WTC11 (cell line): Measurements from ENCODE around the gene NR2F6. TPM values are rescaled to one million over a fixed set of nuclear protein-coding genes. Genes with fewer than 3 reads are reported as not detected.

ENCODE experiments used
- ATAC-seq: fragments of 200-7000 bp; cut with Tn5 transposase; 2 replicates; pipeline ENCODE4 v1.10.0; 2021; ENCODE audit warnings: mild to moderate bottlenecking, moderate library complexity
- CTCF ChIA-PET: fragments of 300-600 bp; sonication (Branson Sonifier 250); formaldehyde crosslinking; loops from one replicate; lab custom pipeline; 2021; ENCODE audit warnings: antibody characterized with exemption; lab: Charles Lee
- POLR2A ChIA-PET: fragments of 350-600 bp; sonication (Branson Sonifier 250); formaldehyde crosslinking; loops from one replicate; lab custom pipeline; 2021; ENCODE audit warnings: antibody characterized with exemption; lab: Charles Lee
- DNase-seq: peaks from one replicate; pipeline ENCODE4 v3.0.0; 2021; ENCODE audit warnings: low spot score
- H3K27ac Mint-ChIP-seq: 2 replicates; pipeline ENCODE4 v1.8.0; 2021; ENCODE audit warnings: mixed read lengths
- H3K27me3 Mint-ChIP-seq: 2 replicates; pipeline ENCODE4 v1.8.0; 2021; ENCODE audit warnings: low read depth, mild to moderate bottlenecking, moderate library complexity, mixed read lengths
- H3K36me3 Mint-ChIP-seq: 2 replicates; pipeline ENCODE4 v1.8.0; 2021; ENCODE audit warnings: mixed read lengths
- H3K4me1 Mint-ChIP-seq: 2 replicates; pipeline ENCODE4 v1.8.0; 2022; ENCODE audit warnings: mixed read lengths
- H3K4me3 Mint-ChIP-seq: 2 replicates; pipeline ENCODE4 v1.8.0; 2021; ENCODE audit warnings: mild to moderate bottlenecking, moderate library complexity, mixed read lengths
- H3K9me3 Mint-ChIP-seq: 2 replicates; pipeline ENCODE4 v1.8.0; 2021; ENCODE audit warnings: mixed read lengths
- ATF1 ChIP-seq: sonication (generic); formaldehyde crosslinking; IDR thresholded peaks from 2 replicates; pipeline ENCODE4 v1.8.1; 2023; ENCODE audit warnings: mild to moderate bottlenecking, moderate library complexity, missing genetic modification reagents
- ATF2 ChIP-seq: sonication (generic); formaldehyde crosslinking; IDR thresholded peaks from 2 replicates; pipeline ENCODE4 v1.8.1; 2022; ENCODE audit warnings: low read depth, missing genetic modification reagents, borderline replicate concordance
- ATF6 ChIP-seq: sonication (generic); formaldehyde crosslinking; IDR thresholded peaks from 2 replicates; pipeline ENCODE4 v1.8.1; 2023; ENCODE audit warnings: mild to moderate bottlenecking, missing genetic modification reagents
- E2F5 ChIP-seq: sonication (generic); formaldehyde crosslinking; IDR thresholded peaks from 2 replicates; pipeline ENCODE4 v1.8.1; 2022; ENCODE audit warnings: mild to moderate bottlenecking, moderate library complexity, missing genetic modification reagents
- ELF4 ChIP-seq: sonication (generic); formaldehyde crosslinking; IDR thresholded peaks from 2 replicates; pipeline ENCODE4 v1.8.1; 2022; ENCODE audit warnings: low read depth, mild to moderate bottlenecking, moderate library complexity, missing genetic modification reagents
- EMX1 ChIP-seq: fragments of 250-450 bp; sonication (Bioruptor Pico); IDR thresholded peaks from 2 replicates; pipeline ENCODE4 v1.8.0; 2021; ENCODE audit warnings: mild to moderate bottlenecking
- ERG ChIP-seq: fragments of 250-450 bp; sonication (Bioruptor Pico); IDR thresholded peaks from 2 replicates; pipeline ENCODE4 v1.8.0; 2021; ENCODE audit warnings: mild to moderate bottlenecking
- ETV6 ChIP-seq: sonication (generic); formaldehyde crosslinking; IDR thresholded peaks from 2 replicates; pipeline ENCODE4 v1.8.1; 2022; ENCODE audit warnings: mild to moderate bottlenecking, missing genetic modification reagents
- GRHL2 ChIP-seq: fragments of 250-450 bp; sonication (Bioruptor Pico); IDR thresholded peaks from 2 replicates; pipeline ENCODE4 v1.8.0; 2022; ENCODE audit warnings: mild to moderate bottlenecking, moderate library complexity; ENCODE audit not compliant: insufficient replicate concordance, severe bottlenecking
- IRF2 ChIP-seq: sonication (generic); formaldehyde crosslinking; IDR thresholded peaks from 2 replicates; pipeline ENCODE4 v1.8.0; 2022; ENCODE audit warnings: low read depth, missing genetic modification reagents, borderline replicate concordance
- JUN ChIP-seq: sonication (generic); formaldehyde crosslinking; IDR thresholded peaks from 2 replicates; pipeline ENCODE4 v1.8.0; 2023; ENCODE audit warnings: mild to moderate bottlenecking, missing genetic modification reagents
- MYBL2 ChIP-seq: sonication (generic); formaldehyde crosslinking; IDR thresholded peaks from 2 replicates; pipeline ENCODE4 v1.8.1; 2023; ENCODE audit warnings: mild to moderate bottlenecking, moderate library complexity, missing genetic modification reagents
- NR1H2 ChIP-seq: sonication (generic); formaldehyde crosslinking; IDR thresholded peaks from 2 replicates; pipeline ENCODE4 v1.9.0; 2021; ENCODE audit warnings: mild to moderate bottlenecking, moderate library complexity, missing genetic modification reagents
- NR2C2 ChIP-seq: sonication (generic); formaldehyde crosslinking; IDR thresholded peaks from 2 replicates; pipeline ENCODE4 v1.8.0; 2022; ENCODE audit warnings: mild to moderate bottlenecking, missing genetic modification reagents
- NR3C1 ChIP-seq: sonication (generic); formaldehyde crosslinking; conservative IDR thresholded peaks from 2 replicates; pipeline ENCODE4 v1.8.1; 2023; ENCODE audit warnings: low read depth, mild to moderate bottlenecking, missing genetic modification reagents
- SOX15 ChIP-seq: fragments of 250-450 bp; sonication (Bioruptor Pico); IDR thresholded peaks from 2 replicates; pipeline ENCODE4 v1.9.0; 2021; ENCODE audit warnings: mild to moderate bottlenecking
- SP1 ChIP-seq: sonication (generic); formaldehyde crosslinking; conservative IDR thresholded peaks from 2 replicates; pipeline ENCODE4 v1.8.1; 2022; ENCODE audit warnings: missing genetic modification reagents
- ZBTB21 ChIP-seq: sonication (generic); formaldehyde crosslinking; IDR thresholded peaks from 2 replicates; pipeline ENCODE4 v1.8.1; 2023; ENCODE audit warnings: mild to moderate bottlenecking, missing genetic modification reagents, borderline replicate concordance
- ZNF121 ChIP-seq: sonication (generic); formaldehyde crosslinking; IDR thresholded peaks from 2 replicates; pipeline ENCODE4 v1.8.0; 2023; ENCODE audit warnings: missing genetic modification reagents
- ZNF138 ChIP-seq: sonication (generic); formaldehyde crosslinking; conservative IDR thresholded peaks from 2 replicates; pipeline ENCODE4 v1.8.1; 2022; ENCODE audit warnings: mild to moderate bottlenecking, moderate library complexity, missing genetic modification reagents
- ZNF232 ChIP-seq: sonication (generic); formaldehyde crosslinking; IDR thresholded peaks from 2 replicates; pipeline ENCODE4 v1.8.0; 2022; ENCODE audit warnings: mild to moderate bottlenecking, missing genetic modification reagents
- ZNF423 ChIP-seq: fragments of 250-450 bp; sonication (Bioruptor Pico); IDR thresholded peaks from 2 replicates; pipeline ENCODE4 v2.1.2; 2022; ENCODE audit warnings: mild to moderate bottlenecking, moderate library complexity
- ZNF425 ChIP-seq: fragments of 250-450 bp; sonication (Bioruptor Pico); conservative IDR thresholded peaks from 2 replicates; pipeline ENCODE4 v1.9.0; 2021; ENCODE audit warnings: mild to moderate bottlenecking
- ZNF671 ChIP-seq: fragments of 250-450 bp; sonication (Bioruptor Pico); IDR thresholded peaks from 2 replicates; pipeline ENCODE4 v1.8.0; 2021; ENCODE audit warnings: mild to moderate bottlenecking
- total RNA-seq: library from RNA; stranded (reverse); gene quantifications from 3 replicates; pipeline ENCODE4 v1.2.3, GENCODE V29; 2021

NR2F6 gene
- total RNA-seq, 1 experiment from 2014 or later = 145 TPM

GRCh38 chr19:17214508-17215126, 31.1 kb downstream of the NR2F6 start:
- Mint-ChIP-seq H3K4me3 (peak overlapping the region; percentile 89), H3K36me3 (peaks cover 21% of the 10 kb centered on the region), H3K27ac (peak overlapping the region; percentile 98), H3K27me3 (no peaks in the 10 kb centered on the region), H3K4me1 (peaks cover 14% of the 10 kb centered on the region), H3K9me3 (no peaks in the 10 kb centered on the region)
- DNase-seq (no peak), ATAC-seq (peak; percentile 5)
- POLR2A ChIA-PET = interaction anchor here (0.7 to 2.2 kb wide), 13 partner anchors 10 to 140 kb away, joined by 3 to 15 read pairs (median 6); partner anchors contain the start of genes DDA1 and OCEL1
- TF ChIP-seq NR2C2 (CRISPR knock-in tag) (no peak), ZBTB21 (no peak), MYBL2 (CRISPR knock-in tag) (no peak), NR3C1 (CRISPR knock-in tag) (no peak), ELF4 (CRISPR knock-in tag) (no peak), ZNF671 (no peak), SOX15 (CRISPR knock-in tag) (no peak), EMX1 (CRISPR knock-in tag) (no peak), JUN (CRISPR knock-in tag) (no peak), ETV6 (CRISPR knock-in tag) (no peak), ZNF425 (CRISPR knock-in tag) (no peak)
- CTCF ChIA-PET = interaction anchor here (0.5 to 2.0 kb wide), 12 partner anchors 9 to 554 kb away, joined by 3 to 12 read pairs (median 4); partner anchors contain the start of genes BABAM1, MRPL34, OCEL1 and SMIM7

GRCh38 chr19:17213334-17213733, 32.4 kb downstream of the NR2F6 start:
- no peak overlapping the region for H3K4me3 Mint-ChIP-seq
- H3K36me3 Mint-ChIP-seq = peaks cover 18% of the 10 kb centered on the region
- POLR2A ChIA-PET = no interaction called here
- no peaks in the 10 kb centered on the region for H3K9me3 Mint-ChIP-seq
- TF ChIP-seq ETV6 (CRISPR knock-in tag) (no peak), ATF2 (CRISPR knock-in tag) (no peak), SP1 (CRISPR knock-in tag) (no peak), ZNF232 (CRISPR knock-in tag) (no peak), E2F5 (CRISPR knock-in tag) (no peak)
- TF ChIP-seq, all 79 proteins: peak for 0
- H3K27ac Mint-ChIP-seq = no peak overlapping the region
- peaks cover 22% of the 10 kb centered on the region for H3K4me1 Mint-ChIP-seq
- ATAC-seq (no peak), DNase-seq (no peak)
- no peaks in the 10 kb centered on the region for H3K27me3 Mint-ChIP-seq
- CTCF ChIA-PET = no interaction called here

GRCh38 chr19:17211547-17212446, 33.9 kb downstream of the NR2F6 start:
- Mint-ChIP-seq H3K4me3 (no peak overlapping the region), H3K27me3 (no peaks in the 10 kb centered on the region), H3K27ac (no peak overlapping the region), H3K36me3 (peaks cover 14% of the 10 kb centered on the region), H3K4me1 (peaks cover 22% of the 10 kb centered on the region), H3K9me3 (no peaks in the 10 kb centered on the region)
- DNase-seq = no peak
- POLR2A ChIA-PET = no interaction called here
- no peak for ATAC-seq
- CTCF ChIA-PET = no interaction called here
- TF ChIP-seq NR3C1 (CRISPR knock-in tag) (no peak), ZNF121 (no peak), ZNF423 (no peak), ATF6 (no peak), SP1 (CRISPR knock-in tag) (no peak), ATF1 (CRISPR knock-in tag) (no peak), IRF2 (CRISPR knock-in tag) (no peak), GRHL2 (CRISPR knock-in tag) (no peak), ERG (no peak), ZNF138 (no peak), NR1H2 (CRISPR knock-in tag) (no peak)
